Type B pancreatic cell (in vitro differentiated cells): ENCODE data around the gene TTR. TPM values are rescaled to one million over a fixed set of nuclear protein-coding genes. Genes with fewer than 3 reads are reported as not detected.

Experiments used
- DNase-seq: peaks from one replicate; pipeline ENCODE4 v3.0.0; 2021; ENCODE audit warnings: mixed read lengths; ENCODE audit not compliant: unreplicated experiment; ENCODE audit errors: extremely low spot score
- H3K27ac Mint-ChIP-seq: 2 replicates; pipeline ENCODE4 v1.8.0; 2021; ENCODE audit warnings: mild to moderate bottlenecking, mixed read lengths
- H3K27me3 Mint-ChIP-seq: 2 replicates; pipeline ENCODE4 v1.8.0; 2021; ENCODE audit warnings: mixed read lengths
- H3K36me3 Mint-ChIP-seq: 2 replicates; pipeline ENCODE4 v1.8.0; 2021; ENCODE audit warnings: mixed read lengths
- H3K4me1 Mint-ChIP-seq: one replicate; pipeline ENCODE4 v1.8.0; 2021; ENCODE audit warnings: mixed read lengths; ENCODE audit not compliant: unreplicated experiment
- H3K4me3 Mint-ChIP-seq: 2 replicates; pipeline ENCODE4 v1.8.0; 2021; ENCODE audit warnings: mild to moderate bottlenecking, mixed read lengths
- H3K9me3 Mint-ChIP-seq: 2 replicates; pipeline ENCODE4 v1.8.0; 2021; ENCODE audit warnings: mixed read lengths
- total RNA-seq: library from RNA; stranded (reverse); gene quantifications from 2 replicates; pipeline ENCODE4 v1.2.1, GENCODE V29; 2021; ENCODE audit warnings: low replicate concordance
- TF ChIP-seq, protein P1 (sequence below): fragments of 200-600 bp; sonication (generic); conservative IDR thresholded peaks from 2 replicates; pipeline ENCODE4 v1.5.0; 2021; ENCODE audit warnings: antibody characterized with exemption, mild to moderate bottlenecking

The TTR gene
- total RNA-seq, 1 donor from 2014 or later = 2,711 TPM

DNA sequence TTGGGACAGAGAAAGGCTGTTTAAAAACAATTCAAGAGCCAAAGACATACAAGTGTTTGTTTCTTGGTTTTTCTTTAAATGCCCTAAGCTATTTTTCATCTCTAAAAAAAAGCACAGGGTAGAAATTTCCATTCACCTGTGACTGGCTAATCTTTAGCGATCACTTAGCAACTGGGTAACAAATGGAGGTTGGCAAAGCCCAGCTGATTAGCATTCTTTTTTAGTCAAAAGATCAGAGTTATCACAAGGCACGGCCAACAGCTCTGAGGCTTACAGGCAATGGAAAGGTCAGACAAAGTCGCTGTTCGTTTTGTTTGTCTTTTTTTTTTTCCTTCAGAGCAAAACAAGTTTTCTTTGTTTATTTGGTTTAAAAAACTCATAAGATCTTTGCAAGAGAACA lies 29.0 kb upstream of the TTR start:
- no peaks in the 10 kb centered on the region for H3K36me3 Mint-ChIP-seq
- H3K4me3 Mint-ChIP-seq = no peak overlapping the region
- H3K9me3 Mint-ChIP-seq = no peaks in the 10 kb centered on the region
- peaks cover 11% of the 10 kb centered on the region for H3K4me1 Mint-ChIP-seq
- TF ChIP-seq, protein P1, sequence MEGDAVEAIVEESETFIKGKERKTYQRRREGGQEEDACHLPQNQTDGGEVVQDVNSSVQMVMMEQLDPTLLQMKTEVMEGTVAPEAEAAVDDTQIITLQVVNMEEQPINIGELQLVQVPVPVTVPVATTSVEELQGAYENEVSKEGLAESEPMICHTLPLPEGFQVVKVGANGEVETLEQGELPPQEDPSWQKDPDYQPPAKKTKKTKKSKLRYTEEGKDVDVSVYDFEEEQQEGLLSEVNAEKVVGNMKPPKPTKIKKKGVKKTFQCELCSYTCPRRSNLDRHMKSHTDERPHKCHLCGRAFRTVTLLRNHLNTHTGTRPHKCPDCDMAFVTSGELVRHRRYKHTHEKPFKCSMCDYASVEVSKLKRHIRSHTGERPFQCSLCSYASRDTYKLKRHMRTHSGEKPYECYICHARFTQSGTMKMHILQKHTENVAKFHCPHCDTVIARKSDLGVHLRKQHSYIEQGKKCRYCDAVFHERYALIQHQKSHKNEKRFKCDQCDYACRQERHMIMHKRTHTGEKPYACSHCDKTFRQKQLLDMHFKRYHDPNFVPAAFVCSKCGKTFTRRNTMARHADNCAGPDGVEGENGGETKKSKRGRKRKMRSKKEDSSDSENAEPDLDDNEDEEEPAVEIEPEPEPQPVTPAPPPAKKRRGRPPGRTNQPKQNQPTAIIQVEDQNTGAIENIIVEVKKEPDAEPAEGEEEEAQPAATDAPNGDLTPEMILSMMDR = no peak
- H3K27me3 Mint-ChIP-seq = no peaks in the 10 kb centered on the region
- DNase-seq = no peak
- no peak overlapping the region for H3K27ac Mint-ChIP-seq

GRCh38 chr18:31563778-31564177 lies 27.9 kb upstream of the TTR start:
- H3K36me3 Mint-ChIP-seq = no peaks in the 10 kb centered on the region
- H3K4me1 Mint-ChIP-seq = peaks cover 11% of the 10 kb centered on the region
- no peaks in the 10 kb centered on the region for H3K9me3 Mint-ChIP-seq
- H3K4me3 Mint-ChIP-seq = no peak overlapping the region
- TF ChIP-seq, protein P1 = peak; percentile 54
- no peaks in the 10 kb centered on the region for H3K27me3 Mint-ChIP-seq
- DNase-seq = no peak
- H3K27ac Mint-ChIP-seq = no peak overlapping the region

- no peak for DNase-seq
- TF ChIP-seq, protein P1 = no peak
- Mint-ChIP-seq H3K27me3 (no peaks in the 10 kb centered on the region), H3K9me3 (no peaks in the 10 kb centered on the region), H3K4me1 (peaks cover 5% of the 10 kb centered on the region), H3K36me3 (no peaks in the 10 kb centered on the region), H3K27ac (no peak overlapping the region), H3K4me3 (no peak overlapping the region)
These were observed 26.3 kb upstream of the TTR start for GRCh38 chr18:31565345-31565744.

DNA sequence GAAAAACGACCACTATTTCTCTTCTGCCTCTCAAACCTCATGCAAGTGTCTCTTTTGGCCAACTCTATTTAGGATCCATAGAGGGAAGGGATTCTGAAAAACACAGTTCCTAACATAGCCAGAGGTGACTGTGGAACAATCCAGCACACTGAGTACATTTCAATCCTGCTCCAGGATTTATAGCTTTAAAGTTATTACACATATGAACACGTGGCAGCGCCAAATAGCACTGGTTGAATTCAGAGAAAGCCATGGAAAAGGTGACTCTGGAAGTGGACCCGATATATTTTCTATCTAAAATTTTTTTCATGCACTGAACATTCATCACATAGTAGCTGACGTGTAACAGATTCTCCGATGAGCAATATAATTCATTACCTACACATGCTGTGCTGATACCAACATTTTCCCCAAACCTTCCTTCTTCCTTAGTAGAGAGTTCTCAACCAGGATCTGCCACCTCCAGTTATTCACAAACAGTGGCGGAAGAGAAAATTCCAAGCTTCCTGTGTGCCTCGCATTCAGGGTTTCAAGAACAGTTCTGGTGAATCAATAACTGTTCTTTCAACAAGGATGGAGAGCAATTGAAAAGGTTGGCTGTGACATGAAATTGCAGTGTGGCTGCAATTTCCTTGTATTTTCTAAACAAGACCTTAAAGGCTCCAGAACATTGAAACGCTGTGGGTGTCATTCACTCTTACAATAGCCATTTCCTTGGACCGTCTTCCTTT lies 25.7 kb upstream of the TTR start:
- peaks cover 5% of the 10 kb centered on the region for H3K4me1 Mint-ChIP-seq
- H3K27me3 Mint-ChIP-seq = no peaks in the 10 kb centered on the region
- TF ChIP-seq, protein P1 = no peak
- H3K4me3 Mint-ChIP-seq = no peak overlapping the region
- H3K36me3 Mint-ChIP-seq = no peaks in the 10 kb centered on the region
- H3K9me3 Mint-ChIP-seq = no peaks in the 10 kb centered on the region
- DNase-seq = no peak
- H3K27ac Mint-ChIP-seq = no peak overlapping the region

GRCh38 chr18:31566576-31567306 lies 24.9 kb upstream of the TTR start:
- TF ChIP-seq, protein P1 = no peak
- no peaks in the 10 kb centered on the region for H3K27me3 Mint-ChIP-seq
- H3K9me3 Mint-ChIP-seq = no peaks in the 10 kb centered on the region
- no peak overlapping the region for H3K4me3 Mint-ChIP-seq
- peak overlapping the region; percentile 18 for H3K27ac Mint-ChIP-seq
- no peaks in the 10 kb centered on the region for H3K36me3 Mint-ChIP-seq
- no peak for DNase-seq
- peaks cover 6% of the 10 kb centered on the region for H3K4me1 Mint-ChIP-seq
